ENCODE data around the gene TENT5C.
A peak's percentile ranks its signal among the peaks of the same experiment; 100 is the strongest.

TENT5C gene

GRCh38 chr1:117573386-117574023 lies 32.3 kb upstream of the TENT5C start:
- DNase-seq (ENCODE audit: low spot score) = no peak

DNA sequence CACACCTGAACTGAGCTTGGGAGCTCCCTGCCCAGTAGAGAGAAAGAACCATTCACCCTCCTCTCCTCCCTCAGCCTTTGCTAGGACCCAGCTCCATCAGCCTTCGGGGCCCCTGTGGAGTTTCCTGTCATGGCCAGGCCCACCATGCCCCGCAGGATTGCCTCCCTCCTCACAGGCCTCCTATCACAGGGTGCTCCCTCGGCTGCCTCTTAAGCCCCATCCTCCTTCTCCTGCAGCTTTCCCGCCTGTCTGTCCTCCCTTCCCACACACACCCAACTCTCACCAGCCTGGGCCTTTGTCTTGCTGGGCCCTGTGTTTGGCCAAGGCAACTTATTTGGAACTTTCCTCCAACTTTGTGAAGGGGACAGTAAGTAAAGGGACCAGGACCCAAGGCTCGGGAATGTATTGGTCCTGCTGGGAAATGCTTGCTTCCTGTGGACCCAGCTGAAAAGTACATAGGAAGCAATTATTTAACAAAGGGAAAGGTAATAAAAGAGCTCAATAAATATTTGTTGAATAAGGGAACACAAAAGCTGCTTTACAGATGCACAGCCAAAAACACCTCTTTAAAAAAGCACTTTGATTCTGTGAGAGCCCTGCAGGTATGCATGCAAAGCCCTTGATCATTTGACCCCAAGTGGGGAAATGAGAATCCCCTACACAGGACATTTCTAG lies 31.6 kb upstream of the TENT5C start:
- no peak for DNase-seq (ENCODE audit: low spot score)

GRCh38 chr1:117575586-117576225 lies 30.1 kb upstream of the TENT5C start:
- no peak for DNase-seq (ENCODE audit: low spot score)

GRCh38 chr1:117576236-117576635 lies 29.6 kb upstream of the TENT5C start:
- DNase-seq (ENCODE audit: low spot score) = no peak

DNA sequence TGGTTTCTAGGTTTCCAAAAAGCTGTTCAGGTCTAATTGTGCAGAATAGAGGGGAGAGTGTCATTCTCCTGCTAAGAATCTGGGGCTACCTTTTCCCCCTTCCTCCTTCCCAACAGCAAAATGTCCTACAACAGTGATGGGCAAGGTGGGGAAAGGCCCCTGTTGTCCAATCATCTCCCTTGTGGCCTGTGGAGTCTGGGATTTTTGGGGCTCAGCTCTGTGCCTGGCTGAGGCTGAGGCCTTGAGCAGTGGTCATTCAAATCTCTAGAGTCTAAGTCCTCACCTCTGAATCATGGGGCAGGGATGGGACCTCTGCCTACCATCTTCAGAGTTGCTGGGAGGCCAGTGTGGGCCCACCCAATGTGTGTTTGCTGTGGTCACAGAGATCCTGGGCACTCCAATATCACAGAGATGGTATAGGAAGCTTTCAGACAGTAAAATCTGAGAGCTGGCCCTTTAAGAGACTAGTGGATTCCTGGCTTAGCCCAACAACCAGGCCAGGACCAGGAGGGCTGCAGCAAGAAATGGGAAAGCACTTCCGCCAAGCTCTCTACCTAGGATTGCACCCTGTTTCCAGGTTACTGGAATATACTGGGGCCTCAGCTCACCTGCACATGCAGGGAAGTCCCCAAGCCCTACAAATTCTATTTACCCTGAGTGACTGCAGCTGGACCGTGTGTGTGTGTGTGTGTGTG lies 28.5 kb upstream of the TENT5C start:
- DNase-seq (ENCODE audit: low spot score) = no peak

- no peak for DNase-seq (ENCODE audit: low spot score)
Observed at GRCh38 chr1:117578466-117578865, 27.4 kb upstream of the TENT5C start.

- no peak for DNase-seq (ENCODE audit: low spot score)
Observed at GRCh38 chr1:117579221-117579906, 26.5 kb upstream of the TENT5C start.

DNA sequence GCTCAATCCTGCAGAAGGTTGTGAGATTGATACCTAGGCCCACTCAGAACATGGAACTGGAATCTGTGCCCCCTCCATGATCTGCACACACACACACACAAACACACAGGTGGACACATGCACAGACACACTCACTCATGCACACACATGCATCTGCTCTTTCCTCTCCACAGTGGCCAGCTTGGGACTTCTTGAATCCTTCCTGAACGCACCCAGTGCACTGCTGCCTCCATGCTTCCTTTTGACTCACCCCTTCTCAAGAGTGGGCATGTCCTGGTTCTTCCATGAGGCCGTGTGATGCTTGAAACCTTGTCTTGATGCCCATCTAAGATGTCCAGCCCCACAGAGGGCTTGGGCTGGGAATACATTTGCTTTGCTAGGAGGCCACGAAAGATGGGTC lies 25.4 kb upstream of the TENT5C start:
- no peak for DNase-seq (ENCODE audit: low spot score)

DNA sequence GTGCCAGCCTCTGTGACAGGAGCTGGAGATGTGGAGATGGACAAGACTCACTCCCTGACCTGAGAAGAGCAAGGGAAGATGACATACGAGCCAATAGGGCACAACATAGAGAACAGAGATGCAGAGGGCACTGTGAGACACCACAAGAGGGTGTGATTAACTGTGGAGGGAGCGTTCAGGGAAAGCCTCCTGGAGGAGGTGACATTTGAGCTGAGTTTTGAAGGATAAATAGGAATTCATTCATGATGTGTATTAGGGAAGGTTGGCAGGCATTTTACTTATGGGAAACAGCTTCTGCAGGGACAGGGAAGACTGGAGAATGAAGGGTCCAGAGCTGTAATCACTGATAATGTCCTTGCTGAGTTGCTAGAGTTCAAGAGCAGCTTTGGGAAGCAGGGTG lies 25.0 kb upstream of the TENT5C start:
- no peak for DNase-seq (ENCODE audit: low spot score)

GRCh38 chr1:117581391-117581943 lies 24.4 kb upstream of the TENT5C start:
- DNase-seq (ENCODE audit: low spot score) = no peak

- no peak for DNase-seq (ENCODE audit: low spot score)
Observed at GRCh38 chr1:117582451-117582850, 23.4 kb upstream of the TENT5C start.

DNA sequence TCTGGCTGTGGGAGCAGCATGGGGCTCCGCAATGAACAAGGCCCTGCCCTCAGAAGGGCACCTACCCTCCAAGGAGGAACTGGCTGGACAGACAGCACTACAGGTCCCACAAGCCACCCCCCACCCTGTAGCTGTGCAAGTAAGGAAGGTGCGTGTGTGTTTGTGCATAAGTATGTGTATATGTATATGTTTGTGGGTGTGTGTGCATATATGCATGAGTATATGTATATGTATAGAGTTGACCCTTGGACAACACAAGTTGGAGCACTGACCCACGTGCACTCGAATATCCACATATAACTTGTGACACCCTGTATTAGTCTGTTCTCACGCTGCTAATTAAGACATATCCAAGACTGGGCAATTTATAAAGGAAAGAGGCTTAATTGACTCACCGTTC lies 22.6 kb upstream of the TENT5C start:
- no peak for DNase-seq (ENCODE audit: low spot score)

DNA sequence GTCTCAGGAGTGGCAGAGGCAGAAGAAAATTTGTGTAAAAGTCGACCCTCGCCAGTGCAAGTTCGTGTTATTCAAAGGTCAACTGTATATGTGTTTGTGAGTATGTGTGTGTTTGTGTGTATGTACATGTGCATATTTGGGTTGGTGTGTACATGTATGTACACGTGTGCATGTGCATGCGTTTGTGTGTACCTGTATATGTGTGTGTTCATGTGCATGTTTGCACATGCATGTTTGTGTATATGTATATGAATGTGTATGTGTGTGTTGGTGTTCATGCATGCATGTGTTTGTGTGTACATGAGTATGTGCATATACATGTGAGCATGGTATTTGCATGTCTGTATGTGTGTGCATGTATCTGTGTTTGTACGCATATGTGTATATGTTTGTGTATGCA lies 21.7 kb upstream of the TENT5C start:
- no peak for DNase-seq (ENCODE audit: low spot score)

DNA sequence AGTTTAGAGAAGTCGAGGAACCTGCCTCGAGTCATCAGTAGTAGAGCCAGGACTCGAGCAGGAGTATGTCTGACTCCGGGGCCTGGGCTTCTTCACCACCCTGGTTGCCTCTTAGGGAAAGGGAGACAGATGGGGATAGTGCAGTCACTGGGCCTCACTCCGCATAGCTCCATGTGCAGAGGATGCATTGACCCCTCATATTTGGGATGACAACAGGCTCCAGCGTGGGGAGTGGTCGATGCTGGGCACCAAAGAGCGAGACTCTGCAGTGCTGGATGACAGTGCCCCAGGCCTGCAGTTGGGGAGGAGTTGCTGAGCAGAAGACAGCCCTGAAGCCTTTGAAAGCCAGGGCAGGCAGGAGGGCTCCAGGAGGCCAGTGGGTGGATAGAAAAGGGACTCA lies 20.8 kb upstream of the TENT5C start:
- no peak for DNase-seq (ENCODE audit: low spot score)

DNA sequence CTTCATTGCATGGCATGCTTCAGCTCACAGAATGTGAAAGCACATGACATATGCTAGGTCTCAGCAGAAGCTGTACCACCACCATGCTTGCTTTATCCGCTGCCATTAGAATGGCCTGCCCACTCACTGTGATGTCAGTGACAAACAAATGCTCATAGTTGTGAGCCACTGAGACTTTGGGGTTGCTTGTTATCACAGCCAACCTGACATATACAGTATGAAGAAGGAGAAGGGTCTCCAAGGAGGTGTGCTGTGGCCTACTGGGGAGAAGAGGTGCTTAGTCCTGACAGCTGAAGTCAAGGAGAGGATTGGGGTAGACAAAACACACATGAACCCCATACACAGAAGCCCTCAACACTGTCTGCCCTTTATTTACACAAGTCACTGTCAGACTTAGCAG lies 19.5 kb upstream of the TENT5C start:
- no peak for DNase-seq (ENCODE audit: low spot score)

GRCh38 chr1:117586747-117587498 lies 18.9 kb upstream of the TENT5C start:
- DNase-seq (ENCODE audit: low spot score) = peak; percentile 33

DNA sequence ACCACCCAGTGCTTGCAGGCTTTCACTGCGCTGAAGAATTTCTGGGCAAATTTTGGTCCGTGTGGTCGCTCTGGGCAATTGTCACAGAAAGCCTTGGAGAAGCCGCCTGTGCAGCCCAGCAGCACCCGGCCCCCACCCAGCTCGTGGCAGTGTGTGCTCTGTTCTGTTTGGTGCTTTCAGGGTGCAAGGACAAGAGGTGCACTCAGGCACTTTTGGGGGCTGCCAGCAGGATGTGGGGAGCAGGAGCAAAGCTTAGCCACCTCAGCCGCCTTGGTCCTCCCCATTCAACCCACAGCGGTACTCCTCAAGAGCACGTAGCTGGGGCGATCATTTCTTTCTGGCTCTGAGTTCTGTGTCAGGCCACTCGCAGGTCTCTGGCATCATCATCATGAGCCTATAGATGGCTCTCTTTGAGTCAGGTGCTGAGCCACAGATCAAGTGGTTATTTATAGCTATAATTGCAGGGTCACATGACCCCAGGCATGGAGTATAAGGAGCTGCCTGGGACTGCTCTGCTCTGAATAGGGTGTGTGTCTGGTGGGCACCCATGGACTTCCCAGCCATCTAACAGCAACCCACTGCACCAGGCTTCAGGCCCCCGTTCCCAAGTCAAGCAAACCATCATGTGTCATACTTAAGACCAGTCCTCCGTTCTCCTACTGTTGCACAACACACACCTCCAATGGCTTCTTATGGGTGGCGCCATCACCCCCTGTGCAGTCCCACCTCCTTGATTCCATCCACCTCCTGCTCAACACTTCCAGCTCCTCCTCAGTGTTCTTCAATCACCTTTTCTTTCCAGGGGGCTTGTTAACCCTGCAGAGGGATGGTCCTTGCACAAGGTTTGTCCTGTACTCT lies 18.1 kb upstream of the TENT5C start:
- no peak for DNase-seq (ENCODE audit: low spot score)

- DNase-seq (ENCODE audit: low spot score) = no peak
Observed at GRCh38 chr1:117589544-117589943, 16.3 kb upstream of the TENT5C start.

- no peak for DNase-seq (ENCODE audit: low spot score)
Observed at GRCh38 chr1:117590273-117590925, 15.4 kb upstream of the TENT5C start.

GRCh38 chr1:117591252-117591651 lies 14.6 kb upstream of the TENT5C start:
- DNase-seq (ENCODE audit: low spot score) = no peak

Measured in AG08396 (cell line).